GM13976 (cell line): ENCODE data around the gene DHRS1.

ENCODE experiments used
- DNase-seq: peaks from one replicate; pipeline ENCODE4 v3.0.0; 2012; ENCODE audit warnings: low spot score
- in situ Hi-C: fragments of 300-500 bp; cut with MboI; formaldehyde crosslinking; loops from one replicate; pipeline ENCODE4 v1.12.0; 2022; ENCODE audit warnings: low sequenced_read_pairs, mixed read lengths, inconsistent platforms; ENCODE audit not compliant: unreplicated experiment
- TF ChIP-seq, protein P1 (sequence below): IDR thresholded peaks from 2 replicates; pipeline ENCODE4 v1.5.1; 2012; ENCODE audit warnings: borderline replicate concordance, mild to moderate bottlenecking; ENCODE audit not compliant: insufficient read depth; ENCODE audit errors: extremely low read depth, missing control alignments, control extremely low read depth

DHRS1 gene

GRCh38 chr14:24321212-24321975, 21.8 kb upstream of the DHRS1 start:
- no peak for DNase-seq
- in situ Hi-C loops = loop anchor here (5.0 kb wide), 1 partner anchor 116 kb away; no protein-coding TSS in a partner anchor
- TF ChIP-seq, protein P1, sequence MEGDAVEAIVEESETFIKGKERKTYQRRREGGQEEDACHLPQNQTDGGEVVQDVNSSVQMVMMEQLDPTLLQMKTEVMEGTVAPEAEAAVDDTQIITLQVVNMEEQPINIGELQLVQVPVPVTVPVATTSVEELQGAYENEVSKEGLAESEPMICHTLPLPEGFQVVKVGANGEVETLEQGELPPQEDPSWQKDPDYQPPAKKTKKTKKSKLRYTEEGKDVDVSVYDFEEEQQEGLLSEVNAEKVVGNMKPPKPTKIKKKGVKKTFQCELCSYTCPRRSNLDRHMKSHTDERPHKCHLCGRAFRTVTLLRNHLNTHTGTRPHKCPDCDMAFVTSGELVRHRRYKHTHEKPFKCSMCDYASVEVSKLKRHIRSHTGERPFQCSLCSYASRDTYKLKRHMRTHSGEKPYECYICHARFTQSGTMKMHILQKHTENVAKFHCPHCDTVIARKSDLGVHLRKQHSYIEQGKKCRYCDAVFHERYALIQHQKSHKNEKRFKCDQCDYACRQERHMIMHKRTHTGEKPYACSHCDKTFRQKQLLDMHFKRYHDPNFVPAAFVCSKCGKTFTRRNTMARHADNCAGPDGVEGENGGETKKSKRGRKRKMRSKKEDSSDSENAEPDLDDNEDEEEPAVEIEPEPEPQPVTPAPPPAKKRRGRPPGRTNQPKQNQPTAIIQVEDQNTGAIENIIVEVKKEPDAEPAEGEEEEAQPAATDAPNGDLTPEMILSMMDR = no peak

DNA sequence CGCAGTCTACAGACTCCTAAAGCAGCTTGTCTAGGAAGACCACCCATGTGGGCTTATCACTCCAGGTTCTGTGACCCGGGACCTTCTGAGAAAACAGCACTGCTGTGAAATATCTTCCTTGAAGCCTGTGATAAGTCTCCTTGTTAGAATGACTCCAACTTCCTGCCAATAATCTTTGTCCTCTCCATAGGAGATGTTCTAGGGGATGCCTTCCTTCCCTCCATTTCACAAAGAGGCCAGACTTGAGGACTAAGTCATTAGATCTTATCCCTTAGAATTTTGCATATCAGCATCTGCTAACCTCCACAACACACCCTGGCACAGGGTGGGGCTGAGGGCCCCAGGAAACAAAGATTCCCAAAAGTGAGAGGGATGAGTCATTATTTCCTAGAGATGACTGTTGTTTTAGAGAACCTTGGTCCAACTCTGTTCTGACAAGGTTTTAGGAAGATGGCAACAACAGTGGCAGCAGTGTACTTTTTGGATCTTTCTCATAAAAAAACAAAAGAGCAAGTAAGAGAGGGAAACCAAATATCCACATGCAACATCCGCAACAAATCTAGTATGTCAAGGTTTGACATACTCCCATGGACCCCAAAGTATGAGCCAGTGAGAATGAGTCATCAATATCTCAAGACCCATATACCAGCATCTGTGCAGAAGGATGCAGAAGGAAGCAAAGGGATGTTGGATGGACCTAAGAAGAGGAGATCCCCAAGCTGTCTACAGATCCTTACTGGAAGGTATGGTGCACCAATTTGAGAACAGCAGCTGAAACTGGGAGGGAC, 17.8 kb upstream of the DHRS1 start:
- TF ChIP-seq, protein P1 = no peak
- no peak for DNase-seq
- in situ Hi-C loops = no loop called here

GRCh38 chr14:24316597-24316950, 17.0 kb upstream of the DHRS1 start:
- TF ChIP-seq, protein P1 = no peak
- in situ Hi-C loops = no loop called here
- DNase-seq = no peak

GRCh38 chr14:24315807-24316596, 16.4 kb upstream of the DHRS1 start:
- in situ Hi-C loops = no loop called here
- TF ChIP-seq, protein P1 = no peak
- DNase-seq = no peak

DNA sequence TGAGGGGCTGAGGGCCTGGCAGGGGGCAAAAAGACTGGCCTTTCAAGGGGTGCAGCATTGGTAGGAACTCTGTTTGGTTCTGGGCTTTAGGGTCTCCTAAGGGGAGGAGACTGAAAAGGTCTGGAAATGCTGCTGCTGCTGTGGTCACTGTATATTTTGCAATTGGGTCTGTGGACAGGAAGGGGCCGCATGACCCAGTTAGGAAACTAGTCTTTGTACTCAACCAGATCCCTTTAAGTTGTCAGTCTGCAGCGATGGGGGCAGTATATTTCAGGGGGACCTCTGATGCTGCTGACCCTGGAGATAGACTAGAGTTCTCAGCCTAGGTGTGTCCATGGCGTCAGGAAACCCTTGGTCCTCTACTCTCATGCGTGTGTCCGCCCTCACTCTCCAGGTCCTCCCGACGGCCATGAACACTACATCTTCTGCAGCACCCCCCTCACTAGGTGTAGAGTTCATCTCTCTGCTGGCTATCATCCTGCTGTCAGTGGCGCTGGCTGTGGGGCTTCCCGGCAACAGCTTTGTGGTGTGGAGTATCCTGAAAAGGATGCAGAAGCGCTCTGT, 15.7 kb upstream of the DHRS1 start:
- DNase-seq = no peak
- TF ChIP-seq, protein P1 = no peak
- in situ Hi-C loops = no loop called here
